Colonic mucosa (tissue), 4 donors: ENCODE results near the gene ZNF414. TPM values are rescaled to one million over a fixed set of nuclear protein-coding genes. Genes with fewer than 3 reads are reported as not detected.
"Not testable (repeated sequence)": the region's sequence is repeated elsewhere in the genome, so short reads cannot be mapped to it uniquely, and the experiment has no call there.

Experiments
- DNase-seq: peaks from one replicate; pipeline ENCODE4 v3.0.0-alpha.2; 2020
- H3K27ac ChIP-seq: fragments of 200-600 bp; one replicate; pipeline ENCODE4 v1.8.0; 2021
- H3K27me3 ChIP-seq: fragments of 200-600 bp; one replicate; pipeline ENCODE4 v1.8.0; 2021
- H3K36me3 ChIP-seq: fragments of 200-600 bp; one replicate; pipeline ENCODE4 v1.8.0; 2021
- H3K4me1 ChIP-seq: fragments of 200-600 bp; one replicate; pipeline ENCODE4 v1.8.0; 2021; ENCODE audit warnings: mild to moderate bottlenecking
- H3K4me3 ChIP-seq: fragments of 200-600 bp; one replicate; pipeline ENCODE4 v1.8.0; 2021
- H3K9ac ChIP-seq, 2 donors: one replicate each; pipeline ENCODE4 v1.7.0; 2013; ENCODE audit warnings: control low read depth in 2 of 2, low read depth in 2 of 2, low read length in 2 of 2
- H3K9me3 ChIP-seq: fragments of 200-600 bp; one replicate; pipeline ENCODE4 v1.8.0; 2021
- intact Hi-C: fragments of 100-400 bp; cut with DNase I; formaldehyde crosslinking; loops from one replicate; pipeline ENCODE4 v1.14.1; 2022
- total RNA-seq, 2 donors: library from RNA; stranded (reverse); fragmentation: NEBNext Ultra II Directional in 1 of 2; extraction: Animal tissue kit (Norgen Biotek cat#: 25700) in 1 of 2; gene quantifications; one replicate each; pipeline ENCODE4 v1.2.1, GENCODE V29; 2021
- TF ChIP-seq, protein P1 (sequence below): fragments of 200-600 bp; IDR thresholded peaks from one replicate; pipeline ENCODE4 v1.8.0; 2022; ENCODE audit warnings: antibody characterized with exemption, mild to moderate bottlenecking
- donor health status: healthy.
- donor health status: DM: no; HTN: no; CAD: no.
- donor health status: DM: no; HTN: no; CAD: no.

The ZNF414 gene, protein sequence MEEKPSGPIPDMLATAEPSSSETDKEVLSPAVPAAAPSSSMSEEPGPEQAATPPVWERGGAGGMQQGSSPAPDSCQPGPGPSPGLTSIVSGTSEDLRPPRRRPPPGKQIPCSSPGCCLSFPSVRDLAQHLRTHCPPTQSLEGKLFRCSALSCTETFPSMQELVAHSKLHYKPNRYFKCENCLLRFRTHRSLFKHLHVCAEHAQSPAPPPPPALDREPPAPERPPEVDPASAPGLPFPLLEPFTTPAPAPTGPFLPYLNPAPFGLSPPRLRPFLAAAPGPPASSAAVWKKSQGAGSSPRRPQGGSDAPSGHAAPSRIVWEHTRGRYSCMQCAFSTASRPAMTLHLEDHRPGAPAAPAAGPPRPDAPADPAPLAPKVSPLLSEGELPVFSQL
- 10 to 100 TPM; 19.5 to 31.9 TPM for total RNA-seq

DNA sequence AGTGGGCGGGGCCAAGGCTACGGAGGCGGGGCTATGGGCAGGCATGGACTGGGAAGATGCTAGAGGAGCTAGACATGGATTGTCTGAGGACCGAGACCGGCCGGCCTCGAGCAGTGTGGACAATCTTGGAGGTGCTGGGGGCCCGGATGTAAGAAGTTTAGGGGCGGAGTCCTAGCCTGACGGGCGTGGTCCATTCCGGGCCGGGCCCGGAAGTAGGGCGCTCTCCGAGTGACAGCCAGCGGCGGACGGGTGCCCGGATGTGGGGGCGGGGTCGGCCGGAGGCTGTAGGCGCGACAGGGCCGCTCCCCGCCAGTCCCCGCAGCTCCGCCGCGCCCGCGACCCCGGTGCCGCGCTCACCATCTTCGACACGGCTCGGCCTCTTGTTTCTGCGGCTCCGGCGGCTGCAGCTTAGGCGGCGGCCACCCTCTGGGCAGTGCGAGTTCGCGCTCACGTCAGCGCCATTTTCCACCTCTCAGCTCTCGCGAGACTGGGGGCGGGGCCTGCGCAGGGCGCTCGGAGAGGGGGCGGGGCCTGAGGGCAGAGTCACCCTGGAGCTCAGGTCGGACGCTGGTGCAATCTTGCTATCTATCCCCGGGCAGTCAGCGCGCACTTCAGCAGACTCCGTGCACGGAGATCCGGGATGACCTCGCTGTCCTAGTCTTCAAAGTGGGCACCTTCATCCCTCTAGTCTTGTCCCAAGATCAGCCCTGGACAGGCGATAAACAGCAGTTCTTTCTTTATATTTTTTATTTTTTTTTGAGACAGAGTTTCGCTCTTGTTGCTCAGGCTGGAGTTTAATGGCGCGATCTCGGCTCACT lies at the start of gene ZNF414:
Gene ZNF414 (minus strand): TSS at position 481 of the 818 bp plus-strand sequence. CDS start 121 bp downstream, at position 360.
- peak; percentile 98 for DNase-seq

DNA sequence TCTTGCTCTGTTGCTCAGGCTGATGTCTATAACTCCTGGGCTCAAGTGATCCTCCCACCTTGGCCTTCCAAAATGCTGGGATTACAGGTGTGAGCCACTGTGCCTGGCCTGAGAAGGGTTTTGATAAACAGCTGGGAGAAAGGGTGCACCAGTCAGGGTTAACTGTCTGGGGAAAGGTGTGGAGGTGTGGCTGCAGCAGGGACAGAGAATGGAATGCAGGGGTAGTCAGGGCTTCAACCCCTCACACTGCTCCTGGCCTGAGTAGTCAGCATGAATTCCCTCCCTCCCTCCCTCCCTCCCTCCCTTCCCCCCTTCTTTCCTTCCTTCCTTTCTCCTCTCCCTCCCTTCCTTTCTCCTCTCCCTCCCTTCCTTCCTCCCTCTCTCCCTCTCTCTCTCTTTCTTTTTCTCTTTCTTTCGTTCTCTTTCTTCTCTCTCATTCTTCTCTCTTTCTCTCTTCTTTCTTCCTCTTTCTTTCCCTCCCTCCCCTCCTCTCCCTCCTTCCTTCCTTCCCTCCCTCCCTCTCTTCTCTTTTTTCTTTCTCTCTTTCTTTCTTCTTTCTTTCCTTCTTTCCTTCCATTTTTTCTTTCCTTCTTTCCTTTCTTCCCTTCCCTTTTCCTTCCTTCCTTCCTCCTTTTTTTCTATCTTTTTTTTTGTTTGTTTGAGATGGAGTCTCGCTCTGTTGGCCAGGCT lies 47.3 kb upstream of the ZNF414 start:
- Histone ChIP-seq H3K27ac (no peak overlapping the region), H3K36me3 (no peaks in the 10 kb centered on the region), H3K4me1 (no peaks in the 10 kb centered on the region), H3K9ac (no peak overlapping the region), H3K4me3 (no peak overlapping the region), H3K27me3 (no peaks in the 10 kb centered on the region), H3K9me3 (no peaks in the 10 kb centered on the region)
- intact Hi-C loops = no loop called here
- no peak for DNase-seq
- TF ChIP-seq, protein P1, sequence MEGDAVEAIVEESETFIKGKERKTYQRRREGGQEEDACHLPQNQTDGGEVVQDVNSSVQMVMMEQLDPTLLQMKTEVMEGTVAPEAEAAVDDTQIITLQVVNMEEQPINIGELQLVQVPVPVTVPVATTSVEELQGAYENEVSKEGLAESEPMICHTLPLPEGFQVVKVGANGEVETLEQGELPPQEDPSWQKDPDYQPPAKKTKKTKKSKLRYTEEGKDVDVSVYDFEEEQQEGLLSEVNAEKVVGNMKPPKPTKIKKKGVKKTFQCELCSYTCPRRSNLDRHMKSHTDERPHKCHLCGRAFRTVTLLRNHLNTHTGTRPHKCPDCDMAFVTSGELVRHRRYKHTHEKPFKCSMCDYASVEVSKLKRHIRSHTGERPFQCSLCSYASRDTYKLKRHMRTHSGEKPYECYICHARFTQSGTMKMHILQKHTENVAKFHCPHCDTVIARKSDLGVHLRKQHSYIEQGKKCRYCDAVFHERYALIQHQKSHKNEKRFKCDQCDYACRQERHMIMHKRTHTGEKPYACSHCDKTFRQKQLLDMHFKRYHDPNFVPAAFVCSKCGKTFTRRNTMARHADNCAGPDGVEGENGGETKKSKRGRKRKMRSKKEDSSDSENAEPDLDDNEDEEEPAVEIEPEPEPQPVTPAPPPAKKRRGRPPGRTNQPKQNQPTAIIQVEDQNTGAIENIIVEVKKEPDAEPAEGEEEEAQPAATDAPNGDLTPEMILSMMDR = no peak

More for the DNA sequence above, at the start of gene ZNF414:
- no peaks in the 10 kb centered on the region for H3K36me3 ChIP-seq
- H3K9ac ChIP-seq = peak within 1 kb of the TSS; percentile 70 to 89
- peak within 1 kb of the TSS; percentile 90 for H3K27ac ChIP-seq
- peaks cover 6% of the 10 kb centered on the region for H3K4me1 ChIP-seq
- no peaks in the 10 kb centered on the region for H3K9me3 ChIP-seq
- TF ChIP-seq, protein P1 = no peak
- H3K4me3 ChIP-seq = peak within 1 kb of the TSS; percentile 54
- intact Hi-C loops = no loop called here
- H3K27me3 ChIP-seq = no peaks in the 10 kb centered on the region

DNA sequence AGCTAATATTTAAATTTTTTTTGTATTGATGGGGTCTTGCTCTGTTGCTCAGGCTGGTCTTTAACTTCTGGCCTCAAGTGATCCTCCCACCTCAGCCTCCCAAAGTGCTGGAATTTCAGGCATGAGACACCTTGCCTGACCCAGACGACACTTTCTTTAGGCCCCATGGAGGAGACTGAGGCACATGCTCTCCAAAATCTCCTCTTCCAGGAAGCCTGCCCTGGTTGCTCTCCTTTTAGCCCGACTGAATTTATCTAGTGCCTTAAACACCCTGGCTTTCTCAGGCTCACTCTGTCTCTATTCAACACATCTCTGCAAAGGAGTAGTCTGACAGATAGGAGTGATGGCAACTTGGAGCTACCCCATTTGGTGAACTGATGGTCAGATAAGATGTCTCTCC lies 44.4 kb upstream of the ZNF414 start:
- Histone ChIP-seq H3K36me3 (no peaks in the 10 kb centered on the region), H3K9me3 (no peaks in the 10 kb centered on the region), H3K4me3 (no peak overlapping the region), H3K27me3 (no peaks in the 10 kb centered on the region), H3K27ac (no peak overlapping the region), H3K9ac (no peak overlapping the region), H3K4me1 (no peaks in the 10 kb centered on the region)
- TF ChIP-seq, protein P1 = no peak
- intact Hi-C loops = no loop called here
- DNase-seq = no peak

DNA sequence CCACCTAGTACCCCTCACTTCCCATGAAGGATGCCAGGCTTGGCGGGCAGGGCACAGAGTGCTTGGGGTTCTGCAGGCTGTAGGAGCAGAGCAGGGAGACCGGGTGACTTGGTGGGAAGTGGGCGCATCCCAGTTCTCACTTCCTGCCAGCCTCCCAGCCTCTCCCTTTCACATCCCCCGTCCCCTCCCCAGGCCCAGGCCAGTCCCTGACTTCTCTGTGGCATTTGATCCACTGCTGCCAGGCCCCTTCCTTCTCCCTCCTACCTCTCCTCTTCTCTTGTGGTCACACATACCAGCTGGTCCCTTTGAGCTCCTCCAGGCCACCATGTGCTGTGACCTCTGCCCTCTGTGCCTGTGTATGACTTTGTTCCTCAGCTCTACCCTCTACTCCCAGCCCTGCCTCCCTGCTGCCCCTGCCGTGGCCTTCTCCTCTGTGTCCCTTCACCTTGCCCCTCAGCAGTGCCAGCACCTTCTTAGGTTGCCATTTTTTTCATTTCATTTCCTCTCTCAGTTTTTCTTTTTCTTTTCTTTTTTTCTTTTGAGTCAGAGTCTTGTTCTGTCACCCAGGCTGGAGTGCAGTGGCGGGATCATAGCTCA lies 43.8 kb upstream of the ZNF414 start:
- DNase-seq = no peak
- H3K27ac ChIP-seq = no peak overlapping the region
- TF ChIP-seq, protein P1 = no peak
- intact Hi-C loops = no loop called here
- no peaks in the 10 kb centered on the region for H3K9me3 ChIP-seq
- H3K4me3 ChIP-seq = no peak overlapping the region
- no peaks in the 10 kb centered on the region for H3K4me1 ChIP-seq
- H3K9ac ChIP-seq = no peak overlapping the region
- no peaks in the 10 kb centered on the region for H3K27me3 ChIP-seq
- no peaks in the 10 kb centered on the region for H3K36me3 ChIP-seq

DNA sequence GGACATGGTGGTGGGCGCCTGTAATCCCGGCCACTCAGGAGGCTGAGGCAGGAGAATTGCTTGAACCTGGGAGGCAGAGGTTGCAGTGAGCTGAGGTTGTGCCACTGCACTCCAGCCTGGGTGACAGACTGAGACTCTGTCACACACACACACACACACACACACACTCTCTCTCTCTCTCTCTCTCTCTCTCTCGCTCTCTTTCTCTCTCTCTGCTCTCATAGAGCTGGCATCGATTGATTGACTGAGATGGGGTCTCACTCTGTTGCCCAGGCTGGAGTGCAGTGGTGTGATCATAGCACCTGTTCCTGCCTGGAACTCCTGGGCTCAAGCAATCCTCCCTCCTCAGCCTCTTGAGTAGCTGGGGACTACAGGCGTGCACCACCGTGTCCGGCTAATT lies 39.8 kb upstream of the ZNF414 start:
- H3K9me3 ChIP-seq, DNase-seq, H3K36me3 ChIP-seq, H3K27ac ChIP-seq, H3K27me3 ChIP-seq, H3K4me1 ChIP-seq, H3K9ac ChIP-seq, H3K4me3 ChIP-seq, intact Hi-C loops: not testable (repeated sequence)
